Measurements from ENCODE around the gene IGSF21. TPM values are rescaled to one million over a fixed set of nuclear protein-coding genes. Genes with fewer than 3 reads are reported as not detected.

IGSF21 gene
- total and polyA plus RNA-seq, 2 of the 8 experiments (the other 6 are each of a cell fraction or from before 2014, with no cell fraction given), result 22.5 to 28.5 TPM

DNA sequence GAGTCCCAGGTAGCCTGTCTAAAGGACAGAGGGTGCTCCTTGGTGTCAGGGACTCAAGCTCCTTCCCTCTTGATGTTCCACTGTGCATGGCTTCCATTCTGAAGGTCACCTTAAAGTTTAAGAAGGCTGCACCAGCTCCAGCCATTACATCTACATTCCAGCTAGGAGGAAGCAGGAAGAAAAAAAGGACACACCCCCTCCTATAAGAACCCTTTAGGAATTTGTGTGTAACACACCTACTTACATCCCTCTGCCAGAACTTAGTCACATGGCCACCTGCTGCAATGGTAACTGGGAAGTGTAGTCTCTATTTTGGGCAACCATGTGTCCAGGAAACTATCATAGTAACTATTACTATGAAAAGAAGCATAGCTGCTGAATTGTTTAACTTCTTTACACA lies 211.5 kb downstream of the IGSF21 start:
- Histone ChIP-seq H3K14ac (ENCODE audit: insufficient read length) (no peak overlapping the region), H3K27ac (ENCODE audit: low read depth, low read length) (no peak overlapping the region), H3K56ac (replicated peaks; ENCODE audit: insufficient read length, low read depth, low read length) (no peak overlapping the region), H3K18ac (ENCODE audit: extremely low read depth, low read length) (no peak overlapping the region), H3K23me2 (ENCODE audit: low read depth, low read length) (peaks cover 5% of the 10 kb centered on the region; the same call in 1 of the 2 replicates), H4K20me1 (replicated peaks in 1 of 2; ENCODE audit: control insufficient read depth in 1 of 2, insufficient read depth in 2 of 2, low read length in 2 of 2) (peaks cover 0 to 3% of the 10 kb centered on the region in 2 experiments), H3K79me2 (ENCODE audit: control insufficient read depth in 1 of 2, insufficient read depth in 2 of 2, low read length in 2 of 2) (no peaks in the 10 kb centered on the region), H4K5ac (ENCODE audit: insufficient read length, low read depth, low read length) (no peak overlapping the region), H3K9me3 (ENCODE audit: insufficient read depth in 2 of 2, low read depth in 1 of 2, low read length in 1 of 2) (no peaks in the 10 kb centered on the region), H3K27me3 (replicated peaks in 1 of 4; ENCODE audit: control insufficient read depth in 3 of 4, extremely low read depth in 1 of 4, insufficient read depth in 3 of 4, low read length in 3 of 4) (peaks cover 0 to 6% (median 5%) of the 10 kb centered on the region in 4 experiments; a peak in 5 of 7 replicates), H4K8ac (ENCODE audit: extremely low read depth, insufficient read depth, low read length) (no peak overlapping the region), H3K4me1 (replicated peaks in 1 of 4; ENCODE audit: control insufficient read depth in 3 of 4, insufficient read depth in 4 of 4, low read length in 3 of 4) (no peaks in the 10 kb centered on the region; a peak in 1 of 7 replicates), H2BK12ac (ENCODE audit: low read depth, low read length) (no peak overlapping the region), H3K9ac (replicated peaks in 1 of 4; ENCODE audit: extremely low read depth in 1 of 4, low read depth in 3 of 4, low read length in 3 of 4) (no peak overlapping the region), H2AFZ (ENCODE audit: low read length) (no peak overlapping the region), H3K4me3 (ENCODE audit: extremely low read depth in 1 of 4, insufficient read depth in 2 of 4, low read depth in 3 of 4, low read length in 4 of 4) (no peak overlapping the region), H2BK20ac (ENCODE audit: low read length) (no peak overlapping the region), H3K36me3 (ENCODE audit: control insufficient read depth in 2 of 4, insufficient read depth in 4 of 4, low read length in 3 of 4) (no peaks in the 10 kb centered on the region), H3K4ac (replicated peaks; ENCODE audit: insufficient read length, low read depth, low read length) (no peak overlapping the region), H2BK120ac (replicated peaks; ENCODE audit: low read depth, low read length) (no peak overlapping the region), H3K4me2 (ENCODE audit: insufficient read depth in 1 of 2, low read depth in 2 of 2, low read length in 2 of 2) (no peak overlapping the region), H2BK15ac (ENCODE audit: low read length) (no peak overlapping the region), H2AK5ac (ENCODE audit: low read depth, low read length) (no peak overlapping the region), H3K23ac (ENCODE audit: insufficient read length) (no peak overlapping the region), H3K79me1 (ENCODE audit: low read depth, low read length) (no peaks in the 10 kb centered on the region), H4K91ac (replicated peaks; ENCODE audit: insufficient read length, low read length) (no peak overlapping the region), H2BK5ac (ENCODE audit: low read depth, low read length) (no peak overlapping the region)
- ChIA-PET POLR2A (ENCODE audit: partially characterized antibody) (no interaction called here), CTCF (ENCODE audit: partially characterized antibody) (interaction anchor here (0.6 to 12.2 kb wide), 11 partner anchors 11 to 256 kb away, joined by 3 to 132 read pairs (median 5); no protein-coding TSS in a partner anchor)
- TF ChIP-seq TCF12 (IDR thresholded peaks at IDR 0.05; ENCODE audit: low read depth, low read length) (no peak), MAFK (IDR thresholded peaks at IDR 0.05; ENCODE audit: low read depth, low read length) (no peak), RAD21 (IDR thresholded peaks at IDR 0.05 in 1 of 2, conservative IDR thresholded peaks at IDR 0.05 in 1 of 2; ENCODE audit: low read depth in 2 of 2, low read length in 2 of 2) (no peak), SP1 (IDR thresholded peaks at IDR 0.05; ENCODE audit: low read depth, low read length) (no peak), CBX8 (IDR thresholded peaks at IDR 0.05; ENCODE audit: borderline replicate concordance, low read depth, low read length) (no peak), HDAC2 (IDR thresholded peaks at IDR 0.05; ENCODE audit: borderline replicate concordance in 1 of 2, low read depth in 2 of 2, low read length in 2 of 2) (no peak), SRF (IDR thresholded peaks at IDR 0.05; ENCODE audit: low read depth, low read length) (no peak), KDM1A (IDR thresholded peaks at IDR 0.05; ENCODE audit: borderline replicate concordance, low read length) (peak; percentile 86), BRCA1 (IDR thresholded peaks at IDR 0.05; ENCODE audit: low read depth, low read length) (no peak), EZH2 (IDR thresholded peaks at IDR 0.05; ENCODE audit: low read depth, low read length, severe bottlenecking) (no peak)
- TF ChIP-seq, protein P1, sequence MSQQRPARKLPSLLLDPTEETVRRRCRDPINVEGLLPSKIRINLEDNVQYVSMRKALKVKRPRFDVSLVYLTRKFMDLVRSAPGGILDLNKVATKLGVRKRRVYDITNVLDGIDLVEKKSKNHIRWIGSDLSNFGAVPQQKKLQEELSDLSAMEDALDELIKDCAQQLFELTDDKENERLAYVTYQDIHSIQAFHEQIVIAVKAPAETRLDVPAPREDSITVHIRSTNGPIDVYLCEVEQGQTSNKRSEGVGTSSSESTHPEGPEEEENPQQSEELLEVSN (IDR thresholded peaks at IDR 0.05), result no peak
- TF ChIP-seq, protein P2, sequence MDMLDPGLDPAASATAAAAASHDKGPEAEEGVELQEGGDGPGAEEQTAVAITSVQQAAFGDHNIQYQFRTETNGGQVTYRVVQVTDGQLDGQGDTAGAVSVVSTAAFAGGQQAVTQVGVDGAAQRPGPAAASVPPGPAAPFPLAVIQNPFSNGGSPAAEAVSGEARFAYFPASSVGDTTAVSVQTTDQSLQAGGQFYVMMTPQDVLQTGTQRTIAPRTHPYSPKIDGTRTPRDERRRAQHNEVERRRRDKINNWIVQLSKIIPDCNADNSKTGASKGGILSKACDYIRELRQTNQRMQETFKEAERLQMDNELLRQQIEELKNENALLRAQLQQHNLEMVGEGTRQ (IDR thresholded peaks at IDR 0.05; ENCODE audit: low read length), result 0 out of 2 replicates have a peak, but pooled peaks have one; percentile 40
- DNase-seq (ENCODE audit: low read depth in 1 of 2, low spot score in 2 of 2), result no peak
- no peak for FAIRE-seq
